Sigmoid colon (tissue), 7 donors: Measurements from ENCODE around the gene KIF2A. TPM values are rescaled to one million over a fixed set of nuclear protein-coding genes. Genes with fewer than 3 reads are reported as not detected.

Experiments
- DNase-seq: peaks from one replicate; pipeline ENCODE4 v3.0.0-alpha.2; 2019
- H3K27ac ChIP-seq, 4 donors: fragments of 200-600 bp; sonication (generic); one replicate each; pipeline ENCODE4 v1.5.1; 2016 to 2019; ENCODE audit warnings: mild to moderate bottlenecking in 1 of 4
- H3K27me3 ChIP-seq, 3 donors: fragments of 200-600 bp; sonication (generic); one replicate each; pipeline ENCODE4 v1.5.1; 2019; ENCODE audit warnings: mild to moderate bottlenecking in 1 of 3
- H3K36me3 ChIP-seq, 4 donors: fragments of 200-600 bp; sonication (generic); one replicate each; pipeline ENCODE4 v1.5.1; 2016 to 2019
- H3K4me1 ChIP-seq, 4 donors: fragments of 200-600 bp; sonication (generic); one replicate each; pipeline ENCODE4 v1.5.1; 2017 to 2019
- H3K4me3 ChIP-seq, 4 donors: fragments of 200-600 bp; sonication (generic); one replicate each; pipeline ENCODE4 v1.5.1; 2017 to 2019; ENCODE audit warnings: mild to moderate bottlenecking in 2 of 4, moderate library complexity in 1 of 4
- H3K9me3 ChIP-seq, 4 donors: fragments of 200-600 bp in 3 of 4; sonication (generic) in 3 of 4; one replicate each; pipeline versions ENCODE4 v1.5.1 to v1.6.1; 2013 to 2019
- CTCF ChIP-seq, 4 experiments: fragments of 450-650 bp in 3 of 4; fragments of 200-600 bp in 1 of 4; IDR thresholded peaks; one replicate each; pipeline ENCODE4 v1.5.1; 2016 to 2019; ENCODE audit warnings: antibody characterized with exemption in 4 of 4, mild to moderate bottlenecking in 3 of 4, moderate library complexity in 2 of 4
- EP300 ChIP-seq, 4 donors: sonication (generic); formaldehyde crosslinking; IDR thresholded peaks; one replicate each; pipeline ENCODE4 v1.6.1; 2017; ENCODE audit warnings: antibody characterized with exemption in 4 of 4
- POLR2A ChIP-seq, 2 donors: fragments of 450-650 bp; IDR thresholded peaks; one replicate each; pipeline ENCODE4 v1.6.1; 2016; ENCODE audit warnings: antibody characterized with exemption in 2 of 2, mild to moderate bottlenecking in 2 of 2, moderate library complexity in 2 of 2
- POLR2AphosphoS5 ChIP-seq, 4 donors: sonication (generic); formaldehyde crosslinking; IDR thresholded peaks; one replicate each; pipeline ENCODE4 v1.6.1; 2017; ENCODE audit warnings: antibody characterized with exemption in 4 of 4
- WGBS, 2 donors: extraction: QIAGEN DNeasy Blood & Tissue Kit; methylation state at CpG; one replicate each; pipeline ENCODE4 v1.1.7; 2013; 5-methylcytosine and 5-hydroxymethylcytosine counted together
- intact Hi-C: fragments of 100-400 bp; cut with DNase I; formaldehyde crosslinking; loops from one replicate; pipeline ENCODE4 v1.15.1; 2023
- polyA plus RNA-seq, 3 donors: library from polyadenylated mRNA; stranded (reverse); fragments of 200-250 nt; gene quantifications; one replicate each; pipeline ENCODE4 v1.2.3, GENCODE V29; 2013
- total RNA-seq, 4 donors: library from RNA; depleted of rRNA; stranded (reverse); fragments of >200 nt; gene quantifications; one replicate each; pipeline ENCODE4 v1.1.0, GENCODE V29; 2016
- donor health status: healthy with polysubstance abuse.
- donor health status: Bipolar disorder and iron deficiency.
- donor health status: healthy.

The KIF2A gene
- total and polyA plus RNA-seq, 7 donors, result 10.2 to 41.7 (median 29.6) TPM

GRCh38 chr5:62306323-62306895 is 403 bp downstream of the KIF2A start:
- Histone ChIP-seq H3K36me3 (no peaks in the 10 kb centered on the region), H3K9me3 (no peaks in the 10 kb centered on the region), H3K27ac (peak overlapping the region; percentile 91 to 98 (median 93)), H3K4me3 (peak overlapping the region; percentile 79 to 97 (median 94)), H3K4me1 (peaks cover 0 to 27% (median 19%) of the 10 kb centered on the region in 4 donors), H3K27me3 (no peaks in the 10 kb centered on the region)
- peak; percentile 76 for DNase-seq
- WGBS, 2 donors, result 0 to 1% methylated on average over 67 of the region's 67 CpGs
- intact Hi-C loops, result loop anchor here (5.0 kb wide), 2 partner anchors 46 to 106 kb away; partner anchors contain the start of gene IPO11
- TF ChIP-seq EP300 (IDR thresholded peaks at IDR 0.05) (no peak), POLR2A (IDR thresholded peaks at IDR 0.05) (no peak), POLR2AphosphoS5 (IDR thresholded peaks at IDR 0.05) (peak in 1 of 4 donors; percentile 16), CTCF (IDR thresholded peaks at IDR 0.05) (no peak)

- H3K27ac ChIP-seq, result peak overlapping the region; percentile 91 to 98 (median 93)
- TF ChIP-seq EP300 (IDR thresholded peaks at IDR 0.05) (no peak), POLR2A (IDR thresholded peaks at IDR 0.05) (no peak), CTCF (IDR thresholded peaks at IDR 0.05) (no peak), POLR2AphosphoS5 (IDR thresholded peaks at IDR 0.05) (no peak)
- 2 to 3% methylated on average over 33 of the region's 33 CpGs for WGBS, 2 donors
- peak overlapping the region; percentile 79 to 97 (median 94) for H3K4me3 ChIP-seq
- H3K27me3 ChIP-seq, result no peaks in the 10 kb centered on the region
- intact Hi-C loops, result loop anchor here (5.0 kb wide), 2 partner anchors 45 to 105 kb away; partner anchors contain the start of gene IPO11
- DNase-seq, result no peak
- H3K9me3 ChIP-seq, result no peaks in the 10 kb centered on the region
- H3K36me3 ChIP-seq, result no peaks in the 10 kb centered on the region
- H3K4me1 ChIP-seq, result peaks cover 0 to 30% (median 22%) of the 10 kb centered on the region in 4 donors
Measured at GRCh38 chr5:62306896-62307689, 1.1 kb downstream of the KIF2A start.

GRCh38 chr5:62308439-62308838 is 2.4 kb downstream of the KIF2A start:
- TF ChIP-seq POLR2A (IDR thresholded peaks at IDR 0.05), result no peak
- no peak for TF ChIP-seq CTCF (IDR thresholded peaks at IDR 0.05)
- no peak for TF ChIP-seq POLR2AphosphoS5 (IDR thresholded peaks at IDR 0.05)
- H3K27ac ChIP-seq, result no peak overlapping the region
- 83% methylated on average over 6 of the region's 6 CpGs for WGBS, 2 donors
- H3K4me1 ChIP-seq, result peaks cover 0 to 33% (median 23%) of the 10 kb centered on the region in 4 donors
- H3K27me3 ChIP-seq, result no peaks in the 10 kb centered on the region
- intact Hi-C loops, result loop anchor here (5.0 kb wide), 2 partner anchors 44 to 104 kb away; partner anchors contain the start of gene IPO11
- DNase-seq, result no peak
- no peak overlapping the region for H3K4me3 ChIP-seq
- no peaks in the 10 kb centered on the region for H3K9me3 ChIP-seq
- no peaks in the 10 kb centered on the region for H3K36me3 ChIP-seq

GRCh38 chr5:62309107-62309506 is 3.1 kb downstream of the KIF2A start:
- TF ChIP-seq POLR2AphosphoS5 (IDR thresholded peaks at IDR 0.05) (no peak), CTCF (IDR thresholded peaks at IDR 0.05) (no peak), EP300 (IDR thresholded peaks at IDR 0.05) (no peak), POLR2A (IDR thresholded peaks at IDR 0.05) (no peak)

More at GRCh38 chr5:62309107-62309506, 3.1 kb downstream of the KIF2A start:
- Histone ChIP-seq H3K27ac (no peak overlapping the region), H3K9me3 (no peaks in the 10 kb centered on the region), H3K36me3 (no peaks in the 10 kb centered on the region), H3K27me3 (no peaks in the 10 kb centered on the region), H3K4me1 (peaks cover 0 to 33% (median 23%) of the 10 kb centered on the region in 4 donors), H3K4me3 (no peak overlapping the region)
- intact Hi-C loops, result loop anchor here (5.0 kb wide), 2 partner anchors 43 to 103 kb away; partner anchors contain the start of gene IPO11
- WGBS, 2 donors, result 86 to 91% methylated on average over 4 of the region's 4 CpGs
- DNase-seq, result no peak
